HG02973 (cell line): ENCODE results near the gene SH2D4B.

Source experiments
- ATAC-seq: cut with Tn5 transposase; IDR thresholded peaks from one replicate; pipeline ENCODE4 v1.9.1; 2021; ENCODE audit warnings: moderate library complexity; ENCODE audit not compliant: unreplicated experiment

Gene SH2D4B

DNA sequence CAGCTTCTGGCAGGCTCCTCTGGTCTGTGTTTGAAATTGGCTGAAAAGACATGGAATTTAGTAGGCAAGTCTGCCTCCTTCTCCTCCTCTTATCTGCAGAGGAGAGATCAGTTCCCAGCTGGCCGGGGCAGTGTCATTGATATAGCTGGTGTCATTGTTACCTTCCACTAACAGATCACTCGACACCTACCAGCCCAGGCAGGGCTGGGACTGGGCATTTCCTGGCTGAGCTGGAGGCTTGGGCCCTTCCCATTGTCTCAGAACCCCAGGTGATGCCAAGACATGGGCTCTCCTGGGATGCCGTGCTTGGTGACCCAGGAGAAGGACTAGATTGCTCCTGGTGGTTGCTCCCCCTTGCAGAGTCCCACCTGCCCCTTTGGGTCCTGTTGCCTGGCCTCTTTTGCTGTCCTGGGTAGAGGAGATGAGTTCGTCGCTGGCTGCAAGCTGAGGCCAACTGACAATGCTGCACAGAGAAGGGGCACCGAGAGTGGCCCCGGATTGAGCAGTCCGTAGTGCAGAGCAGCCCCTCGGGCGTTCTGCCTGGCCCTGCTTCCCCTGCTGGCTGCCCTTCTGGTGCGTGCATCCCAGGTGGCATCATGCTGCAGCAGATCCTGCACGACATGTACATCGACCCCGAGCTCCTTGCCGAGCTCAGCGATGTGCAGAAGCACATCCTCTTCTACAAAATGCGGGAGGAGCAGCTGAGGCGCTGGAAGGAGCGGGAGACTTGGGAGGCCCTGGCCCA is at the start of gene SH2D4B:
TSS of gene SH2D4B (plus strand) at position 167 of the 745 bp plus-strand sequence. CDS start at position 597, 430 bp downstream.
- no peak for ATAC-seq

DNA sequence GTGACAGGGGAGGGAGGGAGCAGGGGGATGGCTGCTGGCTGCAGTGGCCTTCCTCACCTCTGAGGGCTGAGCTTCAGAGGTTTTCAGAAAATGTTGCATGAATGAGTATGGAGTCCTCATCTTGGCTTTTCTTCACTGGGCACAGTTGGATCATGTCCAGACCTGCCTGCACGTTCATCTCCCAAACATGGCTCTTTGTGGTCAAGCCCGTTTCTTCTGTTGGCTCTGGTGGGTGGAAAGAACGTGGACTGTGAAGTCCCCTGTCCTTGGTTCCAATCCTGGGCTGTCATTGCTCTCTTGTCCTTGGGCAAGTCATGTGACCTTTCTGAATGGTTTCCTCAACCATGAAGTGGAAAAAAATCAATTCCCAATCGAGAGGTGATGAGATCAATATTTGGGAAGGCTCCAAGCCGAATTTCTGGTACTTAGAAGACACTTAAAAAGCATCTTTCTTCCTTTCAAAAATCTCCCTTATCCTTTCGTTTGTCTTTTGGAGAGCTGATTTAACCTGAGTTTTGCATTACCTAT is 49.1 kb upstream of the SH2D4B start:
- no peak for ATAC-seq

DNA sequence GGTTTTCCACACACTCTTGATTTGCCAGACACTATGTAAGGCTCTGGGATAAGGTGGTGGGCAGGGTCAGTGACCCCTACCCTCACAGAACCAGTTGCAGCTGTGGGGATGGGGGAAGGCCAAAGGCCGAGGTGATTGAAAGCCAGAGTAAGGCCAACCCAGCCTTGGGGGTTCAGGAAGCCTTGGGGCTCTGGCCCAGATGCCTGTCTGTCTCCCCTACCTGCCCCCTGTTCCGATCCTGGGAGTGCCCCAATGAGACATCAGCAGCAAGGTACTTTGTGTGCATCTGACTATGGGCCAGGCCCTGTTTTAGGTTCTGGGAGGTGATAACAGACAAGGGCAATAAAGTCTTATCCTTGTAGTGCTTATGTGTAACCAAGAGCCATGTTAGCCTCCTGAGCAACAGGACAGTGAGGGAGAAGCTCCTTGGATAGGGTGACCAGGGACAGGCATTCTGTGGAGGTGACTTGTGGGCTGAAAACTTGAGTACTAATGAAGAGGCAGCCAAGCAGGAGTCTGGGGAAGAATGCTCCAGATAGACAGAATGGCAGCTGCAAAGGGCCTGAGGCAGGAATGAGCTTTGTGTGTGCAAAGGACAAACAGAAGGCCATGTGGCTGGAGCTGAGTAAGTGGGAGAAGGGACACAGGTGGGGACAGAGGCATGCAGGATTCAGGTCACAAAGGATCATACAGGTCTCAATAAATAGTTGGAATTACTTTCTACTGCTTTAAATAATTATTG is 48.2 kb upstream of the SH2D4B start:
- ATAC-seq = no peak

DNA sequence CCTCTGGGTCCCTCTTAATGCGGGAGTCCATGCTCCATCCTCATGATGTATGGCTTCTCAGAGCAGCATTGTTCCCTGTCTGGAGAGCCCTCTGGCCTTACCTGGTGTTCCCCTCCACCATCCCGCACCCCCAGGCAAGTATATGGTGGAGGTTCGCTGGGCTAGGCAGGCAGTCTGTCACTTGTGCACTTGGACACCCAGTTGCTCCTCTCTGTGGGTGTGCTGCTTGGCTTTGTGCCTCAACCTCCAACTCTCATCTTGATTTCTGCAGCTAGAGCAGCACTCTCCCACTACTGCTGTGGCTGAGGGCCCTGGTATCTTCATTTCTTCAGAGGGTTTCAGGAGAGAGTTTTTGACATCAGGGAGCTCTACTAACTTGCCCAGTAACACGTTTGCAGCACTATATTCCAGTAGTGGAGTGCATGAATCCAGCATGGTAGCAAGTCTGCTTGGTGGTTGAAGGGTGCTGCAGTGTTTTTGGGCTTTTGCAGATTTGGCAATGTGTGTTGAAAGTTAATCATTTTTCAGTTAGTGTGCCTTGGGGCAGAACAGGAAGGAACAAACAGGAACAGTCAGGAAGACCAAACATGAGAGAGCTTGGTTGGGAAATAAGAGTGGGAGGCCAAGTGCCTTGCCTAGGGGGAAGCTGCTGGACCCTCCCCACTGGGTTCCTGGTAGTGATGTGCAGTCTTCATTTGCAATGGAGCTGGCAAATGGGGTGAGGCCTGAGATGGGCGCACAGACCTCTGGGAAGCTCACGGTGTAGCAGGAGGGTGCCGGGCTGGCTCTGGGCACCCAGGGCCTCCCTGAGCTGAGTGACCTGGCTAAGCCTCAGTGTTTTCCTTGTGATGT is 46.2 kb upstream of the SH2D4B start:
- no peak for ATAC-seq

DNA sequence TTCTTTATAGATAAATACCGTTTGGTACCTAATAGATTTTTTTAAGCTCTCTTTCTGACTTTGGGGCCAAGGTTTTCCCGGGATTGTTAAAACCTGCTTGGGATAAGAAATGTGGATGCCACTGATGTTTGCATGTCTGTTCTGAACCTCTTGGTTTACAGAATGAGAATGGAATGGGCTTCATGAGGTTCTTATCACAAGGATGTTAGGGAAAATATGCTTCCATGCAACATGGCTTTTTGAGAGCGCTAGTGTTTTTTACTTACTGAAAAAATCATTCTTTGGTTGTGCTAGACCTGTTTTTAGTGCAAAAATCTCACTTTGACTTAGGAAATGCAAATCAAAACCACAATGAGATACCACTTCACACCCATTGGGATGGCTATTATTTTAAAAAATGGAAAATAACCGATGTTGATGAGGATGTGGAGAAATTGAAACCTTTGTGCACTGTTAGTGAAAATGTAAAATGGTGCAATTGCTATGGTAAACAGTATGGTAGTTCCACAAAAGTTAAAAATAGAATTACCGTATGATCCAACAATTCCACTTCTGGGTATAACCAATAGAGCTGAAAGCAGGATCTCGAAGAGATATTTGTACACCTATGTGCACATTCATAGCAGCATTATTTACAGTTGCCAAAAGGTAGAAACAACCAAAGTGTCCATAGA is 44.7 kb upstream of the SH2D4B start:
- no peak for ATAC-seq

DNA sequence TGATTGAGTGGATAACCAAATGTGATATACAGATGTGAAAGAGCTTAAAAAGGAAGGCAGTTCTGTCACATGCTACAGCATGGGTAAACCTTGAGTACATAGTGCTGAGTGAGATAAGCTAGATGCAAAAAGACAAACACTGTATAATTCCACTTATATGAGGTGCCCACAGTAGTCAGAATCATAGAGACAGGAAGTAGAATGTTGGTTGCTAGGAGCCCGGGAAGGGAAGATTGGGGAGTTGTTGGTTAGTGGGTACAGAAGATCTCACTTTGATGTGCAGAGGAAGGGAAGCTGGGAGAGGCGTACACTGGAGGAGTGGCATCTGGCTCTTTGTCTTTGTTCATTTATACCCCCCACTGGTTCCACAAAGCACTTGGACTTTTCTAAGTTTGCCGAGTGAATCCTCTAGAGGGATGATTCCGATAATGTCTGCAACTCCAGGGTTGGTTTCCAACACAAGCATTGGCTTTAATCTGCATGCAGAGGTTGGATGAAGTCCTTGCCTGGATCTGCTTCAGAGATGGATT is 44.1 kb upstream of the SH2D4B start:
- no peak for ATAC-seq

DNA sequence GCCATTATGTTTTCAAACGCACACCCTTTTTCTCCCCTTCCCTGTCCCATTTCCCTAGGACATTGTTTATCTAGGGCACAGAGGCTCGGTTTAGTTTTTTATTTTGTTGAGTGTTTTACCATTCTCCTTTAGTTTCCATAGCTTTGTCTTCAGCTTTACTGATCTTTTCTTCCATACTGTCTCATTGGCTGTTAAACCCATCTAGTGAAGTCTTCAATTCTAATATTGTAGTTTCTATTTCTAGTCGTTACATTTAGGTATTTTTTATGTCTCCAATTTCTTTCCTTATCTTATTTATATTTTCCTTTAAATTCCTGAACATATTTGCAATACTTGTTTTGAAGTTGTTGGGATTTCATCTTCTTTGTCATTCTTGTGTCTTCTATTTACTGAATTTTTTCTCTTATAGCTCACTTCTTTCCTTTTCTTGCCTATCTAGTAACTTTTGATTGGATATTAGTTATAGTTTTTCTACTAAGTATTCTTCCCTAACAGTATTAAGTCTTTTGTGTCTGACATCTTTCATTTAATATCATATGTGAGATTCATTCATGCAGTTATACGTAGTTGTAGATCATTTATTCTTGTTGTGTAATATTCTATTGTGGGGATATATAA is 41.0 kb upstream of the SH2D4B start:
- no peak for ATAC-seq

DNA sequence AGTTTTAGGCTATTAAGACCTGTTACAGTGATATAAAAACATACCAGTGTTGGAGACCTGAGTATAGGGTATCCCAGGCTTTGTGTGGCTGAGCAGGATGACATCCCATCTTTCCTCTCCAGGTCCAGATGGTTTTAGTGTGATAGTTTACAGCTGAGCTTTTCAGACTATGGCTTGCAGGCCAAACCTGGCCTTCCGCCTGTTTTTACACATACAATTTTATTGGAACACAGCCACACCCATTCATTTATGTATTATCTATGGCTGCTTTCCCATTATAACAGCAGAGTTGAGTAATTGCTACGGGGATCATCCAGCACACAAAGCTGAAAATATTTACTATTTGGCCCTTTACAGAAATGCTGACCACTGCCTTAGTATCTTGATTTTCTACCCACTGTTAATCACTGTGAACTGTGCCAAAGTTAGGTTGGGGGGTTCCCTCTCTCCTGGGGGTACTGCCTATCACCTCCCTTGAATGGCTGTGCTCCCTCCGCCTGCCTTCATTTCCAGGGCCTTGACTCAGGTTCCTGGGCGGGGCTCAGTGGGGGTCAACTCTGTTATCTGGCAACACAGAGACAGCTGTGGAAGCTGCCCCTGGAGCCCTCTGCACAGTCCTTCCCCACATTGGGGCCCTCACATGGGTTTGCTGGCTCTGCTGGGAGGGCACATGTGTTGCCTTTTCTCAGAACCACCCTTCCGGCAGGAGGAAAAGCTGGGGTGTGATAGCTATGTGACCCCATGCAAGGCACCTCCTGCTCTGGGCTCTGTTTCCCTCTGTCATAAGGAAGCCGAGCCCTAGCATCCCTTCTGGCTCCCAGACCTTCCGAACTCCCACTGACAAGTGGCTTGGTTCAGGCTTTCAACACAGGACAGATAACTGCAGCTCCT is 40.3 kb upstream of the SH2D4B start:
- no peak for ATAC-seq

DNA sequence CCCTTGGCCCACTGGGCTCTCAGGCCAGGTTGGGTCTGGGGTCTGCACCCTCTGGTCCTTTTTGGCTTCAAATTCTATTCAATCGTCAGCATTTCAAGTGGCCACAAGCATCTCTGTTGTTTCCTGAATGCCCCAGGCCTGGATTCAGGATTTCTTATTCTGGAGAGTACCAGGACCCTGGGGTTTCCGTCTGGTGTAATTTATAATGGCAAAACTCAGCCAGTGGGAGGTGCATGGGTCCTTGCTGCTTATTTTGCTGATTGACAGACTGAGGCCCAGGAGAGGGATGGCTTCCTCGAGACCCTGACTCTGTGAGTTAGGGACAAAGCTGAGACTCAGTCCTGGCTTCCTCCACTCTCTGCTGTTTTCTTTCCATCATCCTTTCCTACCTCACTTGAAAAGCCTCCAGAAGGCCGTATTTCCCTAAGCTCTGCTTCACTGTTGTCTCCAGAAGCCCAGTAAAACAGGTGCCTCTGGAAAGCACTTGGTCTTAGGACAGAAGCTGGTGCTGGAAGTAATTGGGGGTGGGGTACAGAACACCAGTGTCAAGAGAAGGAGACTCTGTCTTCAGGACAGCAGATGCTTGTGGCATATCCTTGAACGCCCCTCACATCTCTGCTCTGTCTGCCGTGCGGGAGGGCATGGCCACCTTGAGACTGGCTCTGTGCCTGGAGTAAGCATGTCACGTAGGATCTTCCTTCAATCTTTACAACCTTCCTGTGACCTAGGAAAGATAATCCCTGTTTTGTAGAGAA is 39.4 kb upstream of the SH2D4B start:
- ATAC-seq = no peak

DNA sequence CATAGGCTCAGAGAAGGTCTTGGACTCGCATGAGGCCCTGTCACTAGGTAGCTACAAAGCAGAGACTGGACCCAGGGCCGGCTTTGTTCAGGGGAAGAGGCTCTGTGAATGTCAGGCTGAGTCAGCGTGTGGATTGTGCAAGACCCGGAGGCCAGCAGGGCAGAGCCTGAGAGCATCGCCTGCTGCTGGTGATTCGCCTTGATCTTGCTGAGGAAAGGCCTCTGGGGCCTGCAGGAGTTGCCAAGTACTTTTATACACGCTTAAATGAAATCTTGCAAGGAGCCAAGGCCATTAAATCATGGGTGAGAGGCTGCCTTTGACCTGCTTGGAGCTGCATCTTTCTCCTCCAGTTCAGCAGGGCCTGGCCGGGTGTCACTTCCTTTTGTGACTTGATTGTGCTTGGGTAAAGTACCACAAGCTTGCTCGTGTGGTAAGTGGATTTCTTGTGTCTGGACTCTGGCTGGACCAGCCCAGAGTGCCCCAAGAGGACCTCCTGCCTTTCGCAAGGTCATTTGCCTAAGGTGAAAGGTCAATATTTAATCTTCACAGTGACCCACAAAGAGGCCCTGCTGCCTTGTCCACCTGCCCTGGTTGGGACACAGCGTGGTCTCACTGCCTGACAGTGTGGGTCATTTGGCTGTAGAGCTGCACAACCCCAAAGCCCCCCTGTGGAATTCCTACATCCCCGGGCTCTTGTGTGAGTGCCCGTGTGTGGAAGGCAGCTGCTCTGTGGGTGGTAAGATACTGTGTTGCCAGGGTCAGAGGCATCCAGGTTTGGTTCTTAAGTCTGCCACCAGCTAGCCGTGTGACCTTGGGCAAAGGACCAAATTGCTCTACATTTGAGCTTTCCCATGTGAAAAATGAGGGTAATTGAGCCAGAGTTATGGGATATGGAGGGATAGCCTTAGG is 38.6 kb upstream of the SH2D4B start:
- no peak for ATAC-seq

DNA sequence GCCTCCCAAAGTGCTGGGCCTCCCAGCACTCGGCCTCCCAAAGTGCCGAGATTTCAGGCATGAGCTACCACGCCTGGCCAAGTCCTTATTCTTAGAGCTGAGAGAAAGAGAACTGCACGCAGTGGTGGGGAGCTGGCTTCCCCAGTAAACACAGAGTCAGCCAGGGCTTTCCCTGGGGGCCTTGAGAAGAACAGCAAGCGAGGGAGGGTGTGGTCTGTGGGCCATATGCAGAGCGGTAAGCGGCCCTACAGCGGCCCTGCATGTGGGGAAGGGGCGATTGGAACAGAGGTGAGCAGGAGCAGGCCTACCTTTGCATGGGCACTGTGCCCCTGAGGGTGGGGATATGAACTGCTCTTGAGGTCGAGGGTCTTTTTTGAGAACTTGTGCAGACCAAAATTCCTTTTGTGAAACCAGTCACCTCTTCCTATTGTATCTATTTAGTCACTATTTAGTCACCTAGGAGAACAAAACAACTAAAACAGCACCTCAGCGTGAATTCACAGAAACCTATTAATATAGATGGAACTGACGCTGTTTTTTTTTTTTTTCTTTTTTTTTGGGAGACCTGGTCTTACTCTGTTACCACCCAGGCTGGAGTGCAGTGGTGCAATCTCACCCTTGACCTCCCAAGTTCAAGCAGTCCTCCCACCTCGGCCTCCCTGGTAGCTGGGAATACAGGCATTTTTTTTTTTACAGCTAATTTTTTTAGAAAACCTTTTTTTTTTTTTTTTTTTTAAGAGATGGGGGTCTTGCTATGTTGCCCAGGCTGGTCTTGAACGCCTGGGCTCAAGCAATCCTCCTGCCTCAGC is 36.9 kb upstream of the SH2D4B start:
- ATAC-seq = peak; percentile 58

DNA sequence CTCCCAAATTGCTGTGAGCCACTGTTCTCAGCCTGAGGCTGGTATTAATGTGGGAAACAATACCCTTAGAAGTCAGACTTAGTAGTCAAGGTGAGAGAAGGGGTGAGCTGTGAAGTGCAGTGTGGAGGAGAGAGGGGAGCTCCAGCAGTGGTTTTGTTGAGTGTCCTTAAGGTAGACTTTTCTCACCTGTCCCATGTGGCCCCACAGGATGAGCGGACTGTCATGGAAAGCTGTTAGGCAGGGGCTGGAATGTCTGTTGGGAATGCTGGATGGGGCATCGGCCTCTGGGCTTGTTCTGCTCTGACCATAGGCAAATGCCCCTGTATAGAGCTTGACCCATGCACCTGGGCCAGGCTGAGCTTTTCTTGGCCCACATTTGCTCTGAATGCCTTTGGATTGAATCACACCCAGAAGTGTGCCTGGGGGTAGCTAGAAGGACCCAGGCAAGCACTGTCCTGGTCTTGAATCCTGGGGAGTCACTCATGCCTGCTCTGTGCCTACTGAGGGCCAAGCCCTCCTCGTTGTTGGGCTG is 36.3 kb upstream of the SH2D4B start:
- no peak for ATAC-seq

DNA sequence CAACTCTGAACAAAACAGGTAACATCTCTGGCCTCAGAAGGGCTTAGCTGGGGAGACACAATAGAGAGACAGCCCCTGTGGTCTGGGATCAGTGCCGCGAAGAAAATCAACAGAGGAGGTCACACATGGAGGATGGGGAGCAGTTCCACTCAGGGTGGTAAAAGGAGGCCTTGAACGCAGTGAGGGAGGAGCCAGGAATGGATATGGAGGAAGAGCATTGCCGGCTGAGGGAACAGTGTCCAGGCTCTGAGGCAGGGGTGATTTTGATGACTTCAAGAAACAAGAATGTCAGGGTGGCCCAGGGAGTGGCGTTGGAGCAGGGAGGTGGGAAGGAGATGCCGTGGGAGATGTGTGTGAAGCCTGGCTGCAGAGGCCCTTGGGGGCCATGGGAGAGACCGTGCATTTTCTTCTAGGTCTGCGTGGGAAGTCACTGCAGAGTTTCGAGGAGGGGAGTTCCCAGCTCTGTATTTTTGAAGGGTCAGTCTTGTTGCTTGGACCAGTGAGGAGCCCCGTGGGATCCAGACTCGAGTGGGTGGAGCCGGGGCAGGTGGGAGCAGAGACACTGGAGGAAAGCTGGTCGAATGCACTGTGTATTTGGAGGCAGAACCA is 35.7 kb upstream of the SH2D4B start:
- ATAC-seq = no peak

DNA sequence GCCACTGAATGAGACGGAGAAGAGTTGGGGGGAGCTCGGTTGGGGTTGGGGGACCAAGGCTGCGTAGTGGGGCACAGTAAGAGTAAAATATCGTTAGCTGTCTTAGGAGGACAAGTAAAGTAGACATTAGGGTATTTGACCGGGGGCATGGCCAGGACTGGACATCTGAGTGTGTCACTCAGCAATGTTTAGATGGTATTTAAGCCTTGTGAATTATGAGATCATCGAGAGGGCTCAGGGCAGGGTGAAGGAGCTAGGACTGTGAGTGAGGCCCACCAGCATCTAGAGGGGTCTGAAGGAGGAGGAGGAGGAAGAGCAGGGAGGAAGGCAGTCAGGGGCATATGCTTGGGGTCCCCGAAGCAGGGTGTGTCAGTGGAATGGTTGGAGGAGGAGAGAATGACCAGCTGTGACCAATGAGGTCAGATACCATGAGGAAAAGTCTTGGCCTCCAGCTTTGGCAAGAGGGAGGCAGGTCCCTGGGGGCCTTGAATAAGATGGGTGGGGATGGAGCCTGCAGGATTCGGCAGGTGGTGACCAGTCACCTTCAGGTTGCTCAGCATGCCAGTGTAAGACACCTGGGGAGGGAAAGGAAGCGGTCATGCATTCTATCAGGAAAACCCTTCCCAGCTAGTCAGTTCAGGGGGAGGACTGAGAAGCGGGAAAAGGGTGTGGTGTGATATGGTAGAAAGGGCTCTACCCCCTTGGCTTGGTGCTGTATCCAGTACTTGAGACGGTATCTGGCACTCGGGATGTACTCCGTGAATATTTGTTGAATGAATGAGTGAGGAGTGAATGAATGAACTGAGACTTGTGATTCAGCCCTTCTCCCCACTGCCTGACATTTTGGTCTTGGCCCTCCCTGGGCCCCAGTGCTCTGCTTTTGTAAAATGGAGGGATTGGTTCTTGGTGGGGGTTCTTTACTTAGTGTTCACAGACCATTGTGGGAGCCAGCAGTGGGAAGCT is 34.8 kb upstream of the SH2D4B start:
- ATAC-seq = no peak
